COLO668 (cell line): ENCODE measurements around the gene TRIM47.
A peak's percentile ranks its signal among the peaks of the same experiment; 100 is the strongest.

Experiments
- DNase-seq: peaks from one replicate; lab custom pipeline; 2025; ENCODE audit not compliant: unreplicated experiment; lab: John Stamatoyannopoulos, UW

The TRIM47 gene

DNA sequence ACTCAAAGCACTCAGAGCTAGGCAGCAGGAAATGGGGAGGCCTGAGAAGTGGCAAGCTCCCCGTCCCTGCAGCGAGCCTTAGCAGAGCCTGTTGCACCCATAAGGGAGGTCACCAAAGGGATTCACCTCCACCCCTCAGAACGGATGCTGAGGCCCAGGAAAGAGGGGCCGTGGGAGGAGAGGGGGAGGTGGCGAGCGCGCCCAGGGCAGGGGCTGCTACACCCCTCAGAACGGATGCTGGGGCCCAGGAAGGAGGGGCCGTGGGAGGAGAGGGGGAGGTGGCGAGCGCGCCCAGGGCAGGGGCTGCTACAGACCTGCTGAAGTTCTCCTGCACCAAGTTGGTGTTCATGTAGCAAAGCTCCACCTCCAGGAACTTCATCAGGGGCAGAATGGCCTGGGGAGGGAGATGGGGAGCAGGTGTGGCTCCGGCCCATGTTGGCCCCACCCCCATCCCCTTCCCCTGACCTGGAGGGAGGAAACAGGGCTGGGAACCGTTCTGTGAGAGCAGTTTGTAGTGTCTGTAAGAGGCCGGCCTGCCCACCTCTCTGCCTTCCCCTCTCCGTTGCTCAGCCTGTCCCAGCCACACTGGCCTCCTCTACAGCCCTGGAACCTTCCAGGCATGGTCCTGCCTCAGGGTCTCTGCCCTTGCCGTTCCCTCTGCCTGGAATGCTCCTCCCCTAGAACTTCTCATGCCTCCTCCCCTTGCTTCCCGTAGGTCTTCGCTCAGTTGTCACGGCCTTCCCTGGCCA is 45.6 kb downstream of the TRIM47 start:
- peak; percentile 12 for DNase-seq

DNA sequence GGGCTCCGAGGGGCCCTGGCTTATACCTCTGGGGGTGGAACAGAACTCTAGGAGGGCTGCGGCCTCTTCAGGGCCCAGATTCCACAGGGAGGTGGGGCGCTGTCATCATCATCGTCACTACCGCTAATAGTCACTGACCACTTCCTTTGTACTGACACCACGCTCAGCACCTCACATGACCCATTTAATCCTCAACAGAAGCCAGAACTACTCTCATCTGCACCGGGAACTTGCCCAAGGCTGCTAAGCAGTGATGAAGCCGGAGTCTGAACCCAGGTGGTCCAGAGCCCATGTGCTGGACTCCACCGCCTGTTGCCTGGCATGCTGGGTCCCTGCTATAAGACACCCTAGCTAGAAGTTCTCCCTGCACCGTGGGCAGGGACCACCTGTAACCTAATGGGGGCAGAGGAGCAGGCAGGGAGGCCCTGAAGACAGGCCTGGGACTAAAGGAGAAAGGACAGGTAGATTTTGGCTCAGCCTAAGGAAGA is 46.2 kb downstream of the TRIM47 start:
- DNase-seq, result no peak

DNA sequence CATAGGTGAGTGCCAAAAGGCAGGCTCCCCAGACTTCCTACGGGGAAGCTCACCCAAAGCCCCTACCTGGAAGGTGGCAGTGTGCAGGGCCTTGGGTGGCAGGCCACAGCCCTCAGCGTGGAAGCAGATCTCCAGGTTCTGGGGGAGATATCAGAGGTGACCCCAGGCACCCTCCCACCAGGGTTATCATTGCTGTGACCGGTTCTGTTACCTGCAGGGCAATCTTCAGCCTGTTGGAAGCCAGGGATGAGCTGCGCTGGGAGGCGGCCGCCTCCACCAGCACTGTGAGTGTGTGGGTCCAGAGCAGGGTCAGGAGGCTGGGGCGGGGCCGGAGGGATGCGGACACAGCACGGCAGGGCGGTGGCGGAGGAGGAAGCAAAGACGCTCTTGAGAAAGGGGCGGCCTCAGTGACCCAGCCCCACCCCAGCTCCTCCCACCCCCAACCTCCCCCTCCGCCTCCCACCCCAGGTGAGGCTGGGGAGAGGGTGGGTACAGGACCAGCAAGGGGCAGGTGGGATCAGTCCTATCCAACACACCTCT is 47.3 kb downstream of the TRIM47 start:
- no peak for DNase-seq

DNA sequence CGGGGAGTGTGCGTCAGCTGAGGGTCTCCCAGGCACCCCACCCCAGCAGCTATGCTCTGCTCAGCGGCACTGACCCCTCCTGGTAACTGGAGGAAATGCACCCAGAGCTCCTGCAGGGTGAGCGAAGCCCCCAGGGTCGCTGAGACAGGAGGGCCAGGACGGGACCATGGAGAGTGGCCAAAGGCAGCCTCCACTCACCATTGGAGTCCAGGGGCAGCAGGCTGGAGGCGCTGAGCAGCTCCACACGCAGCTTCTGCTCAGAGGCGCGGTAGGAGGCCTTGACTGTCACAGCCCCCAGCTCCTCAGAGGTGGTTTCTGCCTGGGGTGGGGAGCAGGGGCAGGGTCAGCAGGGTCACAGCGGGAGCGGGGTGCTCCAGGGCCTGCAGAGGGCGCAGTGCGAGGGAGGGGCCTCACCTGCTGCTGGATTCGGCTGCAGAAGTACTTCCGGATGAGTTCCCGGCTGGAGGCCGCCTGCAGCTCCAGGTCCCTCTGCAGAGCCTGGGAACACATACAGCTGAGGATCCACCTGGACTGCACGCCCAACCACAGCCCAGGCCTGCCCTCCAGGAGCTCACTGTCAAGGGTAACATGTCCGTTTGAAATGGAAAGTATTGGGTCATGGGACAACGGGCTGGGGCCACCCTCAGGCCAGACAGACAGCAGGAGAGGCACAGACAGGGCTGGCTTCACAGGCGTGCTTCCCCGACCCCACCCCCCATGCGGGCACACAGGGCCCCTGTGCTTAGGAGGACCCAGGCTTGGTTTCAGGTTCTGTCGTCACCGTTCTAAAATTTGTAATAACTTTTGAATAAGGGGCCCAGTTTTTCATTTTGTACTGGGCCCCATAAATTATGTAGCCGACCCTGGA is 48.0 kb downstream of the TRIM47 start:
- peak; percentile 15 for DNase-seq

DNA sequence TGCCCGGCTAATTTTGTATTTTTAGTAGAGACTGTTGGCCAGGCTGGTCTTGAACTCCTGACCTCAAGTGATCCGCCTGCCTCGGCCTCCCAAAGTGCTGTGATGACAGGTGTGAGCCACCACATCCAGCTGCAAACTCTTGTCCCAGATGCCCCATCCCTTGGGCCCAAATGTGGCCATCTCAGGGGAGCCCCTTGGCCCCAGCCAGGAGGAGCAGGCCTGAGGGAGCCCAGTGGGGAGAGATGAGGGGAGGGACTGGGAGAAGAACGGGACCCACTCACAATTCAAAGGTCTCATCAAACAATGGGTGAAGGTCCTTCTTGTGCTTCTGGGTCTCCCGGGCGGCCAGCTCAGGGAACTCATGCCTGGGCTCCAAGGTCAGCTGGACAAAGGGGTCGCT is 48.6 kb downstream of the TRIM47 start:
- DNase-seq, result no peak

DNA sequence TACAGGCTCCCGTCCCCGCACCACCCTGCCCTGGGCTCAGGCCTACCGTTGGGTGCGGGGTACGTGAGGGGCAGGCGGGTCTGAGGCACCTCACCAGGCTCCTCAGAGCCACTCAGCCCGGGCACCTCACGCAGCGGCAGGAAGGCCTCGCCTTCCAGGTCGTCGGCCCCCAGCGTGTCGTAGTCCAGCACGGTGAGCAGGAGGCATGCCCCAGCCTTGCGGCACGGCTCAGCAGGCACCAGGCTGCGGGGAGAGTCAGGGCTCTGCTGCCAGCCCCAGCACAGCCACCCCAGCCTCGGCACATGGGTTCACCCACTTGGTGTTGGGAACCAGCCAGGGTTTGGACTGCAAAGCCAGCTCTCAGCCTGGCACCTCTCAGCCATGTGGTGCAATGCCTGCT is 49.6 kb downstream of the TRIM47 start:
- no peak for DNase-seq

DNA sequence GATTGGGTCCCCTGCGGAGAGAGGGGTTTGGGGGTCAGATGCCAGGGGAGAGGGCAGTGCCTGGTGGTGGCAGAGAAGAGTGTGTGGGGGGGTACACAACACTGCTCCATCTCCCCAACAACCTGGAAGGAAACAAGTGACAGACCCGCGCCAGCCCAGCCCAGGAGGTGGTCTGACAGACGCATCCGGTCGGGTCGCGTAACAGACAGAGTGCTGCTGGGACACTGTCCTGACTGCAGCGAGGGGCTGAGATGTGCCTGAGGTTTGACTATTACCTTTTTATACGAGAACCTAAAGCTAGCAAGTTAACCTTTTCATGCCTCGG is 50.3 kb downstream of the TRIM47 start:
- no peak for DNase-seq

DNA sequence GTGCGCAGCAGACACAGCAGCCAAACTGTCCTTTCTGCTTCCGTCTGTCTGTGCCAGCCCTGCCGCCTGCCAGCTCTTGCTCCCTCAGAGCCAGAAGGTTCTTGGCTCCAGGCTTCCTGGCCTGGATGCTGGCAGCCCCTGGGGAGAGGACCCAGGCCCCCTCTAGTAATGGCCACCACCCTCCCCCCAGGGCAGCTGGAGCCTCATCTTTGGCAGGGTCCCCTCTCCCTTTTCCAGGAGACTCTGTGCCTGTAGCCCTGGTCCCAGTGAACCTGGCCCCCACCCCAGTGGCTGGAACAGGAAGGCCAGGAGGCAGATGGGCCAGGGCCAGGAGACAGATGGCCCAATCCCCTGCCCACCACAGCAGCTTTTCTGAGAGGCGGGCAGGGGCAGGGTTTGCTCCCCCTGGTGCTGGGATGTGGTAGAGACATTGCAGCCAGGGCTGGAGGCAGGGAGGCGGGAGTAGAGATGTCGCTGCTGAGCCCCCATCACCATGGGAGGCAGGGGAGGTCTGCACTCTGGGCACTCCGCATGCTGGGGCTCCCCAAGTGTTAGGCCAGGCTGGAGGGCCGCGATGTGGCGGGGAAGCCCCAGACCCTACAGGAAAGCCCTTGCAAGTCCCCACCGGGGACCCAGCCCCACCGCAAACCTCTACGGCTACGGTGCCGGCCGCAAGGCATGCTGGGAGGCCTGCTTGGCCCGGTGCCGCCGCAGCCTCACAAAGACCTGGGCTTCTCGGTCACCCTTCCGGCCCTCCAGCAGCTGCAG is 50.9 kb downstream of the TRIM47 start:
- peak; percentile 59 for DNase-seq

DNA sequence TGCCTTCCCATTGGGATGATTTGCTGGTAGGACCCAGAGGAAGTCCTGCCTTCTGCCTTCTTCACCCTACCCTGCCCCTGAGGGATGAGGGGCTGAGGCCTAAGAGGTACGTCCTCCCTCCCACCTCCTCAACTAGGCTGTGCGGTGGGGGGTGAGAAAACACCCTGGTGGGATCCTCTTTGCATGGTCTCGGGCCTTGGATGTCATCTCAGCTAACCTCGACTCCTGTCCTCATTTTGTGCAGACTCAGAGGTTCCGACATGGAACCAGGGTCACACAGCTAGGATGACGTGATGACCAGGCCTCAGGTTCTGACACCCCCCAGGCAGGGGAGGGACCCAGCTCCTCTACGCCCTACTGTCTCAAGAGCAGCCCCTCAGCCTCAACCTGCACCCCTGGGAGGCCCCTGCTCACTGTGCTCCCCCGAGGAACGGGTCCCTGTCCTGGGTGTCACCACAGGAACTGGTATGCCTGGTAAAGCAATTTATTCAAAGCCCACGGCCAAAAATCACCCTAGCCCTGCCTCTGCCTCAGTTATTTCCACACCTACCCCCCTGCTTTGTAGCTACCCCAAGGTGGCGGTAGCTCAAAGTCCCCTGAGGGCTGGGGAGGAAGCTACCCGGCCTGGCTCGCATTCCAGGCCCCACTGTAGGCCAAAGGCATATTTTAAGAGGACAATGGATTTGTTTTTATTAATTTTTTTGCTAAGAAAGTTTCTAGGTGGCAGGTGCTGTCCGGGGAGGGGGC is 51.6 kb downstream of the TRIM47 start:
- no peak for DNase-seq

DNA sequence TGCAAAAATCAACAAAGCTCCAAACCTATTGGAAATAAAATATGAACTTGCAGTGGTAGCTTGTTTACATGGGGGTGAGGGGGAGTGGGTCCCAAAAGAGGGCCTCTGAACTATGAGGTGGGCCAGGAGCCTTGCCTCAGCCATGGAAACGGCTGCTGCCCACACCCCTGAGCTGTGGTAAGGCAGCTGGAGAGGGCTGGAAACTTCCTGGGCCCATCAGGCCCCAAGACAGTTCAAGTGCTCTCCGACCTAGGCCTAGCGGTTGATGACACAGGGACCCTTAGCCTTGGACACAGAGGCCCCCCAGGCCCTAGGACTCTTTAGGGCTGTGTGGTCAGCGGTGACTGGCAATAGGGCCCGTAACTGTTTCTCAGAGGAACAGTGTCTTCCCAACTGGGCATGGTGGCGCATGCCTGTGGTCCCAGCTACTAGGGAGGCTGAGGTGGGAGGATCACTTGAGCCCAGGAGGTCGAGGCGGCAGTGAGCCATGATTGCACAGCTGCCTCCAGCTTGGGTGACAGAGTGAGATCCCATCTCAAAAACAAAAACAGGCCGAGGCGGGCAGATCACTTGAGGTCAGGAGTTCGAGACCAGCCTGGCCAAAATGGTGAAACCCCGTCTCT is 52.5 kb downstream of the TRIM47 start:
- no peak for DNase-seq

DNA sequence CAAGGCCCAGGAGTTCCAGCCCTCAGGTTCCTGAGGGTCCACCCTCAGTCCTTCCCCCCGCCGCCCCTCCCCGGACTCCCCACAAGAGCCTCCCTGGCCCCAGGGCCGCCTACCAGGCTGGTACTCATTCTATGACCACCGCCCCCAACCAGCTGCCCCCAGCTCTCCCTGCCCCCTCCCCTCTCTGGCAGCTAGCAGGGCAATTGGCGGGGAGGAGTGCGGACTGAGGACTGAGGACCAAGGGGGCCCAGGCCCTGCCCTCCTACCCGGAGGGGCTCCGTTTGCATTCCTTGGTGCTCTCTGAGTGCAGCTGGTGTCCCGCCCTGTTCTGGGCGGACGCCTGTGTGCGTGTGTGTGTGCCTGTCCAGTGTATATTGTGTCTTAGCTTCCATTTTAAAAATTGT is 53.2 kb downstream of the TRIM47 start:
- no peak for DNase-seq

DNA sequence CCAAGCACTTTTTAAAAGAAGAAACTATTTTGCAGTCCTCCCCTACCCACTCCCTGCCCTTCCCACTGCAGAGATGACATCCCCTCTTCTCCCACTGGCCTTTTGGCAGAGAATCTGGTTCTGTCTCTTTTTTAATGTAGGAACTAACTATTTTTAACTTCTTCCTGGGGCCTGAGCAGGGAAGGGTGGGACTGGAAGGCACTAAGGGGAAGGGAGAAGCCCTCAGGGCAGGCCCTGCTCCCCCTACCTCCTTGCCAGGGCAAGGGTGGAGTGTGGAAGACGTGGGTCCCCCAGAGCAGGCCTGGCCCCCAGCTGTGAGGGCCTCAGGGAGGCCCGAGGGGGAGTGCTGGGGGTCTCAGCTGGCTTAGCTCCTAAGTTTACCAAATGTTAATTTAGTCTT is 53.7 kb downstream of the TRIM47 start:
- DNase-seq, result no peak
